ENCODE measurements around the gene RASA3.

GRCh38 chr13:114123448-114123847, 9.0 kb downstream of the RASA3 start:
- no peak for TF ChIP-seq POLR2A (IDR thresholded peaks at IDR 0.05; ENCODE audit: low read depth)
- TF ChIP-seq CTCF (IDR thresholded peaks at IDR 0.05): no peak
- TF ChIP-seq POLR2AphosphoS5 (IDR thresholded peaks at IDR 0.05): no peak
- TF ChIP-seq EP300 (IDR thresholded peaks at IDR 0.05): no peak

All from esophagus muscularis mucosa (tissue), 4 donors.